K562 (cell line): ENCODE data around the gene SELENOK. TPM values are rescaled to one million over a fixed set of nuclear protein-coding genes. Genes with fewer than 3 reads are reported as not detected.

ENCODE experiments used
- ATAC-seq: fragments of 200-7000 bp; cut with Tn5 transposase; 3 replicates; pipeline ENCODE4 v1.9.1; 2020; ENCODE audit warnings: moderate library complexity
- BruUV-seq: library from RNA; stranded (reverse); fragments of 400-500 nt; replicated peaks from 2 replicates; lab custom pipeline; 2021; lab: Mats Ljungman, UMichigan
- CTCF ChIA-PET: fragments of 300-600 bp; formaldehyde crosslinking; extraction: SDS; loops from one replicate; lab custom pipeline; 2021; ENCODE audit warnings: low intra/inter-chr PET ratio; lab: Yijun Ruan, JAX
- POLR2A ChIA-PET: fragments of 300-600, 350-650 bp; sonication (Branson Sonifier 250); formaldehyde crosslinking; extraction: SDS; loops from one replicate; lab custom pipeline; 2021; ENCODE audit warnings: antibody characterized with exemption, inconsistent platforms; lab: Yijun Ruan, JAX
- DNase-seq, 4 experiments: peaks; one replicate each; pipeline versions ENCODE4 v3.0.0 to v3.0.0-alpha.2; 2011 to 2018; ENCODE audit warnings: low spot score in 3 of 4, mixed read lengths in 3 of 4; ENCODE audit errors: extremely low read depth in 1 of 4
- FAIRE-seq: peaks from 2 replicates; lab custom pipeline; 2011; peaks lifted over from hg19 to GRCh38; lab: Jason Lieb, UNC
- H2AFZ ChIP-seq: 2 replicates; pipeline ENCODE4 v1.6.0; 2011; ENCODE audit warnings: low read depth, low read length, control low read depth, inconsistent platforms
- H3K27ac ChIP-seq: fragments of 200-600 bp; 3 replicates; pipeline ENCODE4 v1.8.0; 2011; ENCODE audit warnings: low read depth, mild to moderate bottlenecking, control low read depth, inconsistent platforms, low read length, moderate library complexity, mixed read lengths; ENCODE audit errors: extremely low read depth
- H3K27me3 ChIP-seq, 2 experiments: fragments of 300-600 bp in 1 of 2; 2 replicates in 1 of 2; 3 replicates in 1 of 2; pipeline versions ENCODE4 v1.6.0 to v1.8.0; 2011; ENCODE audit warnings: inconsistent platforms in 2 of 2, low read length in 2 of 2, mild to moderate bottlenecking in 1 of 2, mixed read lengths in 1 of 2, moderate library complexity in 1 of 2; ENCODE audit not compliant: control insufficient read depth in 2 of 2, insufficient read depth in 2 of 2
- H3K36me3 ChIP-seq: fragments of 300-600 bp; 3 replicates; pipeline ENCODE4 v1.8.0; 2011; ENCODE audit warnings: mild to moderate bottlenecking, low read length, inconsistent platforms; ENCODE audit not compliant: control insufficient read depth, insufficient read depth
- H3K4me1 ChIP-seq, 2 experiments: fragments of 200-600 bp in 1 of 2; replicated peaks in 1 of 2; 2 replicates in 1 of 2; 3 replicates in 1 of 2; pipeline versions ENCODE4 v1.5.1 to v1.8.0; 2011; ENCODE audit warnings: inconsistent platforms in 2 of 2, low read length in 2 of 2, mild to moderate bottlenecking in 1 of 2, mixed read lengths in 1 of 2, moderate library complexity in 1 of 2; ENCODE audit not compliant: control insufficient read depth in 2 of 2, insufficient read depth in 2 of 2
- H3K4me2 ChIP-seq: 2 replicates; pipeline ENCODE4 v1.6.1; 2011; ENCODE audit warnings: low read length, control low read depth, inconsistent platforms, mixed read lengths; ENCODE audit not compliant: insufficient read depth
- H3K4me3 ChIP-seq: fragments of 200-600 bp; sonication (generic), shearing (Covaris generic); 2 replicates; pipeline ENCODE4 v1.5.1; 2016; ENCODE audit warnings: control low read depth, inconsistent platforms
- H3K79me2 ChIP-seq: fragments of 200-600 bp; 3 replicates; pipeline ENCODE4 v1.8.0; 2011; ENCODE audit warnings: low read length, inconsistent platforms; ENCODE audit not compliant: control insufficient read depth, insufficient read depth
- H3K9ac ChIP-seq, 2 experiments: 2 replicates each; pipeline versions ENCODE4 v1.6.0 to v1.6.1; 2011; ENCODE audit warnings: low read depth in 2 of 2, low read length in 2 of 2, control low read depth in 1 of 2, inconsistent platforms in 1 of 2, mild to moderate bottlenecking in 1 of 2, mixed read lengths in 1 of 2; ENCODE audit not compliant: insufficient read depth in 1 of 2
- H3K9me1 ChIP-seq: one replicate; pipeline ENCODE4 v1.6.0; 2011; ENCODE audit warnings: inconsistent platforms, mild to moderate bottlenecking, low read length, moderate library complexity; ENCODE audit not compliant: control insufficient read depth, insufficient read depth
- H3K9me3 ChIP-seq: replicated peaks from 2 replicates; pipeline ENCODE4 v1.5.1; 2011; ENCODE audit warnings: low read depth, low read length, inconsistent platforms; ENCODE audit not compliant: control insufficient read depth, insufficient read depth
- H4K20me1 ChIP-seq: replicated peaks from 2 replicates; pipeline ENCODE4 v1.6.1; 2011; ENCODE audit warnings: low read length, inconsistent platforms, mixed read lengths; ENCODE audit not compliant: control insufficient read depth, insufficient read depth
- DDX20 ChIP-seq: fragments of 450-650 bp; IDR thresholded peaks from 2 replicates; pipeline ENCODE4 v1.6.1; 2016; ENCODE audit warnings: missing genetic modification characterization, low read depth, mild to moderate bottlenecking, missing compliant biosample characterization, moderate library complexity
- MBD2 ChIP-seq: sonication (generic); IDR thresholded peaks from 2 replicates; pipeline ENCODE4 v1.6.1; 2016; ENCODE audit warnings: low read depth, borderline replicate concordance
- USF1 ChIP-seq: sonication (generic); formaldehyde crosslinking; IDR thresholded peaks from 2 replicates; pipeline ENCODE4 v1.9.0; 2022; ENCODE audit warnings: mild to moderate bottlenecking, missing genetic modification reagents
- WGBS: fragments of 100-300 bp; shearing (Covaris generic); methylation state at CpG from one replicate; pipeline ENCODE4 v1.1.6; 2016; ENCODE audit warnings: low coverage, mixed read lengths; ENCODE audit not compliant: insufficient coverage; ENCODE audit errors: missing lambda C conversion rate; 5-methylcytosine and 5-hydroxymethylcytosine counted together
- in situ Hi-C: fragments of 300-500 bp; cut with MboI; formaldehyde crosslinking; loops from 4 replicates; pipeline ENCODE4 v1.15.0; 2018; ENCODE audit warnings: inconsistent platforms, mixed read lengths
- intact Hi-C: fragments of 100-400 bp; cut with micrococcal nuclease; formaldehyde crosslinking; loops from 2 replicates; pipeline ENCODE4 v1.14.2; 2022
- polyA plus RNA-seq, 8 experiments: library from polyadenylated mRNA; depleted of rRNA in 4 of 8; stranded (reverse) in 5 of 8; unstranded in 3 of 8; fragments of >200 nt; fragmentation: Nextera tagmentation in 2 of 8; fragmentation: Illumina TruSeq in 1 of 8; extraction: Ambion mirVana in 2 of 8; extraction: Trizol in 1 of 8; gene quantifications; 2 replicates each; pipeline versions ENCODE4 v1.2.1 to v1.2.3, GENCODE V29; 2011 to 2014; ENCODE audit warnings: inconsistent platforms in 1 of 8, missing spikeins in 1 of 8
- total RNA-seq, 7 experiments: library from RNA; depleted of rRNA in 6 of 7; stranded (reverse); fragments of >200 nt in 6 of 7; fragmentation: Illumina TruSeq in 2 of 7; extraction: Trizol in 2 of 7; gene quantifications; 2 replicates each; pipeline versions ENCODE4 v1.2.1 to v1.2.3, GENCODE V29; 2011 to 2021; ENCODE audit warnings: low replicate concordance in 1 of 7

The SELENOK gene
- total and polyA plus RNA-seq, 9 of the 15 experiments (the other 6 are each of a cell fraction or from before 2014, with no cell fraction given) = 18.3 to 164 (median 34.8) TPM

DNA sequence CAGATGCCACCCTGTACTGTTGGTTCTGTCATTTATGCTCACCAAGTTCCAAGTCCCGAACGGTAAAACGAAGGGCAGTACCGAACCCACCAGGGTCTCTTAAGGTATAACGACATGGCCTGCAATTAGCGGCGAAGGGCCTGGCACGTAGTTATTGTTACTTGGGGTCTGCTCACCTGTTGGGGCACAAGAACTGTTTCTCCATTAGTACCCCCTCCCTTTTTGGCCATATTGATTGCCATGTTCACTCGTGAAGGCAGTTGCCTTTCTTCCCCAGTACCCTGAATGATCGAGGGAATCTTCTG lies 44.9 kb downstream of the SELENOK start:
- no peaks in the 10 kb centered on the region for H4K20me1 ChIP-seq
- intact Hi-C loops = no loop called here
- ATAC-seq (no peak), DNase-seq (no peak), FAIRE-seq (no peak)
- H3K9me3 ChIP-seq = no peaks in the 10 kb centered on the region
- in situ Hi-C loops = no loop called here
- POLR2A ChIA-PET = interaction anchor here (0.6 kb wide), 1 partner anchor 12 kb away, joined by 3 read pairs; no protein-coding TSS in a partner anchor
- no peak overlapping the region for H3K4me3 ChIP-seq
- H3K79me2 ChIP-seq = no peaks in the 10 kb centered on the region
- H3K4me1 ChIP-seq = peaks cover 0 to 13% of the 10 kb centered on the region in 2 experiments; a peak in 2 of 5 replicates
- no TSS peak for BruUV-seq
- H3K27ac ChIP-seq = no peak overlapping the region
- H2AFZ ChIP-seq = no peak overlapping the region
- no peak for TF ChIP-seq MBD2
- TF ChIP-seq USF1 = no peak
- no peak for TF ChIP-seq DDX20 (tag)
- CTCF ChIA-PET = no interaction called here
- 57% methylated on average over 10 of the region's 10 CpGs for WGBS
- peaks cover 0 to 25% of the 10 kb centered on the region in 2 experiments; a peak in 3 of 5 replicates for H3K27me3 ChIP-seq
- no peaks in the 10 kb centered on the region for H3K36me3 ChIP-seq
- no peak overlapping the region for H3K9ac ChIP-seq
- H3K4me2 ChIP-seq = no peak overlapping the region
- H3K9me1 ChIP-seq = no peaks in the 10 kb centered on the region
